Fibroblast of the aortic adventitia (primary cell): ENCODE measurements around the gene B3GAT1. TPM values are rescaled to one million over a fixed set of nuclear protein-coding genes. Genes with fewer than 3 reads are reported as not detected.

Source experiments
- DNase-seq: peaks from one replicate; pipeline ENCODE4 v3.0.0-alpha.2; 2010; ENCODE audit warnings: low read depth
- H3K4me3 ChIP-seq: 2 replicates; pipeline ENCODE4 v1.5.1; 2011; ENCODE audit warnings: low read depth, mild to moderate bottlenecking, control low read depth, low read length, moderate library complexity
- total RNA-seq: library from RNA; depleted of rRNA; stranded (reverse); fragments of >200 nt; gene quantifications from 2 replicates; pipeline ENCODE4 v1.2.3, GENCODE V29; 2012; ENCODE audit warnings: low replicate concordance
- TF ChIP-seq, protein P1 (sequence below): IDR thresholded peaks from 2 replicates; pipeline ENCODE4 v1.5.1; 2011; ENCODE audit warnings: mild to moderate bottlenecking, low read length, control low read depth, inconsistent platforms; ENCODE audit not compliant: insufficient read depth

The B3GAT1 gene
- total RNA-seq, 1 donor = not detected

DNA sequence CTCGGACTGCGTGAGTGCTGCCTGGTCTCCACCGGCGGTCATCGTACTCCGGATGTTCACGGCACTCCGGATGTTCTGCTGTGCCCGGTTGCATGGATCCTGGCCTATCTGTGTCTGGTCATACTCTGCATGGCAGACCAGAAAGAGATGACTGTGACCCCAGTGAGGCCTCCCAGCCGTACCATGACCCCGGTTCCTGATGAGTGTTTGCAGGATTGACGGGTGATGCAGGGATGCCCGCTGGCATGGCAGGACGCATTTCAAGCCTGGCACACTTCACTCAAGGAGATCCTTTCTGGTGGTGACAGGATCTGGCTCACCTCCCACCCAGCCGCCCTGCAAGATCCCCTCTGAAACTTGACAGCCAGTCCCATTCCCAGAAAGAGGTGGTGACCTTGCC, 74.0 kb downstream of the B3GAT1 start:
- TF ChIP-seq, protein P1, sequence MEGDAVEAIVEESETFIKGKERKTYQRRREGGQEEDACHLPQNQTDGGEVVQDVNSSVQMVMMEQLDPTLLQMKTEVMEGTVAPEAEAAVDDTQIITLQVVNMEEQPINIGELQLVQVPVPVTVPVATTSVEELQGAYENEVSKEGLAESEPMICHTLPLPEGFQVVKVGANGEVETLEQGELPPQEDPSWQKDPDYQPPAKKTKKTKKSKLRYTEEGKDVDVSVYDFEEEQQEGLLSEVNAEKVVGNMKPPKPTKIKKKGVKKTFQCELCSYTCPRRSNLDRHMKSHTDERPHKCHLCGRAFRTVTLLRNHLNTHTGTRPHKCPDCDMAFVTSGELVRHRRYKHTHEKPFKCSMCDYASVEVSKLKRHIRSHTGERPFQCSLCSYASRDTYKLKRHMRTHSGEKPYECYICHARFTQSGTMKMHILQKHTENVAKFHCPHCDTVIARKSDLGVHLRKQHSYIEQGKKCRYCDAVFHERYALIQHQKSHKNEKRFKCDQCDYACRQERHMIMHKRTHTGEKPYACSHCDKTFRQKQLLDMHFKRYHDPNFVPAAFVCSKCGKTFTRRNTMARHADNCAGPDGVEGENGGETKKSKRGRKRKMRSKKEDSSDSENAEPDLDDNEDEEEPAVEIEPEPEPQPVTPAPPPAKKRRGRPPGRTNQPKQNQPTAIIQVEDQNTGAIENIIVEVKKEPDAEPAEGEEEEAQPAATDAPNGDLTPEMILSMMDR = no peak
- no peak overlapping the region for H3K4me3 ChIP-seq
- no peak for DNase-seq

DNA sequence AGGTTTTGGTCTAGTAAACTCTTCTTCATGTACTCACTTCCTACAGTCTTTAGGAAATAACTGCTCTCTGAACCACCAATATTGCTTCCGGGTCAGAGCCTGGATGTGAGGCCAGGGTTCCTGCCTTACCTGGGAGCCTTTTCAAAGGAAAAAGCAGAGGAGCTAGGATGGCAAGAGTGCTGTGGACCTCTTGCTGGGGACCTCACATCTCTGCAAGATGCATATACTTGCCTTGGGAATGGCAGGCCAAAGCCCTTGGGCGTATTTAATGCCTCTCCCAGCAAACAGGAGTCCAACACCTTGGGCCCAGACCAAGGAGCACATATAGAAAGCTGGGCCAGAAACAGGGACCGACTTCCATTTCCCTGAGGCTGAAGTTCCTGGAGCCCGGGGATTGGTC, 75.0 kb downstream of the B3GAT1 start:
- no peak overlapping the region for H3K4me3 ChIP-seq
- DNase-seq = no peak
- TF ChIP-seq, protein P1 = no peak

DNA sequence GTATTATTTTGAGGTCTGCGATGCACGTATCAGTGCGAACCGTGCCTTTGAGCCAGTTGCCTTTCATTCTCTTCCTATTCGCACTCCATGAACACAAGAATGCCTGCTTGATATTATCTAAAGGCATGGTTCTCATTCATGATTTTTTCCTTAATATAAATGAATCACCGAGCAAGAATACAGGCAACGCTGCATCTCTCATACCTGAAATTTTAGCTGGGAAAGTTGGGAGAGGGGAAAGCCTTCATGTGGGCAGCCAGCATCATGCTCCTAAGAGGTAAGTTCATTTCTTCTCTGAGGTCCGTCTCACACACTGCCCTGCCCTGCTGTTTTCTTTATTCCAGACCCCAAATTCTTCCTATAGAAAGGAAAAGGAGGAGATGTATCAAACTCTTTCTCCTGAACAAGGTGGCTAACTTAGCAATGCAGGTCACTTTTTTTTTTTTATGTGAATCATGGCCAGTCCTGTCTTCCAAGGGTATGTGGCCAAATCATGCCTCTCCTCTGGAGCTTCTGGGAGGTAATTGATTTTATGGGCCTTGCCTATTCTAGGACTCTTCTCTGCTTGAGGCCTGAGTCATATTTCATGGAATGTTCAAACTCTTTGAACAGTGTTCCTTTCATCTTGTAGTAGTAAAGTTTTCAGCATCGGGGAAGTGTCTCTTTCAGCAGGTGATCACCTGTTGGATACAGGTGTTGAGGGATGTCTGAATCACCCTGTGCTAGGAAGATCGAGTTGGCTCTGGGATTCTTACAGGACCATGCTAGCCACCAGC, 77.1 kb downstream of the B3GAT1 start:
- H3K4me3 ChIP-seq = no peak overlapping the region
- no peak for DNase-seq
- TF ChIP-seq, protein P1 = no peak

DNA sequence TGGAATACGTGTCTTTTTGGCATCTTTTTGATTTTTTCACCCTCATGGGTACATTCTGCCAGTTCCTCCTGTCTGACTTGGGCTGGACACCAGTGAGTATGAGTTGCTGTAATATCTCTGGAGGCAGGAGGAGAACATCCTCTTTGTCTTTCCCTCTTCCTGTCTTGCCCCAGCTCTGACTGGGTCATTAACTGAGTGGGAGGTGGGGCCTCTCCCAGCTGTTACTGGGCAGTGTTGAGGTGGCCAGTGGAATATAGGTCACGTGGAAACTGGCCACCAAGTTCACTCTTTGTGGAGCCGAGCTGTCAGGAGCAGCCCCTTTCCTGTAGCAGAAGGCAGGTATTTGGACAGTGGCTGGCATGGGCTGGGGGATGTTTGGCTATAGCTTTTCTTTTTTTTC, 78.1 kb downstream of the B3GAT1 start:
- TF ChIP-seq, protein P1 = no peak
- DNase-seq = no peak
- H3K4me3 ChIP-seq = no peak overlapping the region

DNA sequence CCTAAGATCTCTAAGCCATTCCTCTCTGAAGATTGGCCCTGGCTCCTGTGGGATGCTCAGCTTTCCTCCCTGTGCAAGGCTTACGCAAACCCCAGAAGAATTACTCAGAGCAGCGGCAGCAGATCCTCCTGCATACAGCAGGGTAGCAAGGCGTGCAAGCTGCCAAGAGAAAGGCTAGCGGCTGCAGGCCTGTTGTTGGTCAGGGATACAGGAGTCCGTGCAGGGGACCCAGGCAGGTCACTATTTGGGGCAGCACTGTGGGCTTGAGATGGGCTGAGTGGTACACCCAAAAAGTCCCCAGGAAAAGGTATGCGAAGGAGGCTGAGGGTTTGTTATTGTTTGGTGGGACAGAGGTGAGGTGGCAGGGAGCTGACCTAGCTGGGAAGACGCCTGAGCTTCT, 78.7 kb downstream of the B3GAT1 start:
- H3K4me3 ChIP-seq = no peak overlapping the region
- DNase-seq = no peak
- TF ChIP-seq, protein P1 = no peak

DNA sequence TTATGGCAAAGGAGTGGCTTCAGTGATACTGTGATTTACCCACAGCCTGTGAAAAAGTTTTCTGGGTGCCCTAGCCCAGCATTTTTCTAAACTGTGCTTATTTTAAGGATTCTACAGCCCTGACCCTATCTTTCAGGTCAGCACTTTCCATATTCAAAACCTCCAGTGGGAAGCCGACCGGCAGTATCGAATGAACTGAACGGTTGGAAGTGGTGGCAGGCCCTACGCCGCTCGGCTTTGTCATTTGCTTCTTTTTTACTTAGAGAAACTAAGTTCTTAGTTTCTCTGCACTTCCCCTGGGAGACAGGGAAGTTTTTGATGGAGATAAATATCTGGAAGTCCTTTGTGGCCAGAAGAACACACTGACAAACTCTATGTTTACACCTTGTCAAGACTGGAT, 79.3 kb downstream of the B3GAT1 start:
- DNase-seq = no peak
- no peak overlapping the region for H3K4me3 ChIP-seq
- TF ChIP-seq, protein P1 = no peak

DNA sequence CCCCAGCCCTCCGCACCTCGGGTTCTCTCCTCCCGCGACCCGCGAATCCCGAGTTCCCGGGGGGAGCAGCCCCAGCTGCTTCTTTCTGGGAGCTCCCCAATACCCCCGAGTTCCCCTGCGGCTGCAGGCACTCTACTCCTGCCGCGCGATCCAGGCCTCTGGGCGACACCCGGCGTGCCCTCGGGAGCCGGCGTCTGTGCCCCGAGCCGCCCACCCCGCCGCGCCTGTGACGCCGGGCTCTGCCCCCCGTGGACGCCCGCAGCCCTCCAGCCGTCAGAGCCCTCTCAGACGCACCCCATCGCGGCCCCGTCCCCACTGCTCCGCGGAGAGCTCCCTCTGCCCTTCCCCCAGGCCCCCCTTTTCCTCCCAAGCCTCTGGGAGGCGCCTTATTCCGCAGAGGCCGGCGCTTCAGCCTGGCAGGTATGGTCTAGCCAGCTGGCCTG, 79.8 kb downstream of the B3GAT1 start:
- H3K4me3 ChIP-seq = peak overlapping the region; percentile 42
- TF ChIP-seq, protein P1 = no peak
- DNase-seq = no peak
